Lower leg skin (tissue), 3 donors: ENCODE data around the gene DTHD1.

Experiments used
- CTCF ChIP-seq, 3 donors: fragments of 450-650 bp; IDR thresholded peaks; one replicate each; pipeline ENCODE4 v1.5.1; 2016; ENCODE audit warnings: antibody characterized with exemption in 3 of 3, mild to moderate bottlenecking in 3 of 3, moderate library complexity in 2 of 3
- POLR2A ChIP-seq, 2 donors: fragments of 450-650 bp; IDR thresholded peaks; one replicate each; pipeline ENCODE4 v1.6.1; 2016 to 2017; ENCODE audit warnings: antibody characterized with exemption in 2 of 2, mild to moderate bottlenecking in 1 of 2, moderate library complexity in 1 of 2

- no peak for TF ChIP-seq CTCF (IDR thresholded peaks at IDR 0.05)
- TF ChIP-seq POLR2A (IDR thresholded peaks at IDR 0.05), result no peak
Measured at GRCh38 chr4:36386691-36387090, 105.3 kb downstream of the DTHD1 start.
